Measurements from ENCODE around the gene SPDYE6.
A peak's percentile ranks its signal among the peaks of the same experiment; 100 is the strongest.
"Not testable (repeated sequence)": the region's sequence is repeated elsewhere in the genome, so short reads cannot be mapped to it uniquely, and the experiment has no call there.

Gene SPDYE6

DNA sequence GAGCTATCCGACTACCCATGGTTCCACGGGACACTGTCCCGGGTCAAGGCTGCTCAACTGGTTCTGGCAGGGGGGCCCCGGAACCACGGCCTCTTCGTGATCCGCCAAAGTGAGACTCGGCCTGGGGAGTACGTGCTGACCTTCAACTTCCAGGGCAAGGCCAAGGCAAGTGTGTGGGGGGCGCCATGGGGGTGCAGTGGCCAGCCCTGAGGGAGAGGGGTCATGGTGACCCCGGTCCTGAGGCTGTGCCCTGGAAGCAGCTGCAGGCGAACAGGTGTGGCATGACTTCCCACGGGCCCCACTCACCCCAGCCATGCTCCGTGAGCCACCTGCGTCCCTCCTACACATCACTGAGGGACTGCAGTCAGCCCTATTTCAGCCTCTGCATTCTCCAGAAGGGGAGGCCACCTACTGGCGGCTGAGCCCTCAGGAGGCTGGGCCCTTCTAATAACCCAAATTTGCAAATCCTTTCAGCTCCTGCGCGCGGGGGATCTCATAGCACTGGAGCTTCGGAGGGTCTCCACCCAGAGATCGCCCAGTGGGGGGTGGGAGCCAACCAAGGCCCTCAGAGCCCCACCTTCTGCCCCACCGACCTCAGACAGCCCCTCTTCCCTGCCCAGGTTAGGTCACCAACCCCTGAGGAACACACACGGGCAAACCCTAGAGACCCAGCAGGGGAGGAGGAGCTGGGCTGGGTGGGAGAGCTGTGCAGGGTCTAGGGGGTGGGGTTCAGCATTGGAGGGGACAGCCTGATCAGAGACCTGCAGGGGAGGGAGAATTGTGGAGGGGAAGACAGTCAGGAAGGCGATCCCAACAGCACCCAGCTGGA is 38.8 kb downstream of the SPDYE6 start:
- DNase-seq (ENCODE audit: low spot score) = no peak

DNA sequence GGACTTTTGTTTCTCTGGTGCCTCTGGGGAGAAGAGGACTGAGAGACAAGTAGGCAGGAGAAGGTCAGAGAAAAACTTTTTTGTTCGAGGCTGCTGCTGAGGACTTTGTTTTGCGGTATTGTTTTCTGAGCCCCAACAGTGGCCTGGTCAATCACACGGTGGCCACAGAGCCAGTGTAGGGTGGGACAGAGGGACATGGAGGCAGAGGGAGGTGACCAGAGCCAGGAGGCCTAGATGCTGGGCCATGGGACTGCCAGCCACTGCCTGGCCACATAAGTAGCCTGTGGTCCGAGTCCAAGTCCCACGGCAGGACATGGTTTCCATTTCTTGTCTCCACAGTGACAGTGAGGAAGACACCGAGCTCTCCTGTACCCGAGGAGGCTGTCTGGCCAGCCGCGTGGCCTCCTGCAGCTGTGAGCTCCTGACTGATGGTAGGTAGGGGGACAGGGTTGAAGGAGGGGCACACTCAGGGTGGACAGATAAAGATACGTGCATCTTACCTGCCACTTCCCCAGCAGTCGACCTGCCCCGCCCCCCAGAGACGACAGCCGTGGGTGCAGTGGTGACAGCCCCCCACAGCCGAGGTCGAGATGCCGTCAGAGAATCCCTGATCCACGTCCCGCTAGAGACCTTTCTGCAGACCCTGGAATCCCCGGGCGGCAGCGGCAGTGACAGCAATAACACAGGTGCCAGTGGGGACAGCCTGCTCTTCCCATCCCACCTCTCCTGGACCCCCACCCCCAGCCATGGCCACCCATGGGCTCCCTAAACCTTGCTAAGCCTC is 42.1 kb downstream of the SPDYE6 start:
- DNase-seq (ENCODE audit: low spot score) = no peak

DNA sequence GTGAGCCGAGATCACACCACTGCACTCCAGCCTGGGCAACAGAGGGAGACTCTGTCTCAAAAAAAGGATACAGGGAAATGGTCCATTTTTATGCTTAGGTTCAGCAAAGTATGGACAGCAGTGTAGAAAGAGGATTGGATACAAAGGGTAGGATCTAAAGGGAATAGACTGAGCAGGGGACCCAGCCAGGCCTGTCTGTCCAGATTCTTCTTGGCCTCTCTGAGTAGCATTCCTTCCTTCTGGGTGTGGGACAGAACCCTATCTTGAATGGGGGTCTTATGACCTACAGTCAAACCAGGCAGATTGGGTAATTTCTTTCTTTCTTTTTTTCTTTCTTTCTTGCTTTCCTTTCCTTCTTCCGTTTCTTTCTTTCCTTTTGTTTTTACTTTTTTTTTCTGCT is 43.9 kb downstream of the SPDYE6 start:
- DNase-seq (ENCODE audit: low spot score) = no peak

DNA sequence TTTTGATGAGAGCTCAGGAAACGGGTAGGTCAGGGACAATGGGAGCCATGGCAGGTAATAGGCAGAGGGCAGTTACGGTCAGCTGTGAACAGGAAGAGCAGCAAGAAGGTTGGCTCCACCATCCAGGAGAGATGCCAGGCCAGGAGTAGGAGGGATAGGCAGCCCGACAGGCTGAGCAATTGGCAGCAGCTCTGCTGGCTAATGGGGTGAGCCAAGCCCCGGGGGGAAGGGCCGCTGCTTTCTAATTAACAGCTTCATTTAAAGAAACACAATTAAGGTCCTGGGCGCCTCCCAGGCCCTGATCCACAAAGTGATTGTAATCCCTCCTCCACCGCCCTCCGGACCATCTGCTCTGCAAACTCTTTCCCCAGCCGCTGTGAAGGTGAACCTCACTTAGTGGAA is 45.8 kb downstream of the SPDYE6 start:
- DNase-seq (ENCODE audit: low spot score) = no peak

DNA sequence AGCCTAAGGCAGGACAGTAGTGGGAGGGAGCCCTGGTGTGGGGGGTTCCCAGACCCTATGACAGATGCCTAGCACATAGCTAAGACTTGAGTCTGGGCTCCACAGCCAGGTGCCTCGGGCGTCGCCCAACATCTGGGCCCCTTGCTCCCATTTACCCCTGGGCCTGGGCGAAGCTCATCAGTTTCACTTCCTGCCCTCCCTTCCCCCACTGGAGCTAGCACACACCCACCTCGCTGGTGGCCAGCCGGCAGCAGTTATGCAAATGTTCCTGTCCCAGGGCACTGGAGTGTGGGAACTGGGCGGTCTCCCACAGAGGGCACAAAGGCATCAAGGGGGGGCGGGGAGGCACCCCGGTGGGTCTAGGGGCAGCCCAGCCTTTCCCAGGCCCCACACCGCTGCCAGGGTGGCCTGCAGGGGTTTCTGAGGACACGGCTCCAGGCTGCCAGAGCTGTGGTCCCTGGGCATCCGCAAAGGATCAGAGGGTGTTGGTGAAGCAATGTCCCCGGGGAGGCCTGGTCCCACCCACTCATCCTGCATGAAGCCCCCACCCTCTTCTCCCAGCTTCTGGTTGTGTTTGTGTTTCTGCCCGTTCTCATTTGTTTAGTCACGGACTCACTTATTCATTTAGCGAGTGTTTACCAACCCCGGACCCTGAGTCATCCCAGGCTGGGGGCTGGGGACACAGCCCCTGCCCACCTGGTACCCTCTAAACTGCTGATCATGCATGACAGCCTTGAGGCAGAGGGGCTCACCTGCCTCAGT is 49.1 kb downstream of the SPDYE6 start:
- DNase-seq (ENCODE audit: low spot score) = peak; percentile 78

DNA sequence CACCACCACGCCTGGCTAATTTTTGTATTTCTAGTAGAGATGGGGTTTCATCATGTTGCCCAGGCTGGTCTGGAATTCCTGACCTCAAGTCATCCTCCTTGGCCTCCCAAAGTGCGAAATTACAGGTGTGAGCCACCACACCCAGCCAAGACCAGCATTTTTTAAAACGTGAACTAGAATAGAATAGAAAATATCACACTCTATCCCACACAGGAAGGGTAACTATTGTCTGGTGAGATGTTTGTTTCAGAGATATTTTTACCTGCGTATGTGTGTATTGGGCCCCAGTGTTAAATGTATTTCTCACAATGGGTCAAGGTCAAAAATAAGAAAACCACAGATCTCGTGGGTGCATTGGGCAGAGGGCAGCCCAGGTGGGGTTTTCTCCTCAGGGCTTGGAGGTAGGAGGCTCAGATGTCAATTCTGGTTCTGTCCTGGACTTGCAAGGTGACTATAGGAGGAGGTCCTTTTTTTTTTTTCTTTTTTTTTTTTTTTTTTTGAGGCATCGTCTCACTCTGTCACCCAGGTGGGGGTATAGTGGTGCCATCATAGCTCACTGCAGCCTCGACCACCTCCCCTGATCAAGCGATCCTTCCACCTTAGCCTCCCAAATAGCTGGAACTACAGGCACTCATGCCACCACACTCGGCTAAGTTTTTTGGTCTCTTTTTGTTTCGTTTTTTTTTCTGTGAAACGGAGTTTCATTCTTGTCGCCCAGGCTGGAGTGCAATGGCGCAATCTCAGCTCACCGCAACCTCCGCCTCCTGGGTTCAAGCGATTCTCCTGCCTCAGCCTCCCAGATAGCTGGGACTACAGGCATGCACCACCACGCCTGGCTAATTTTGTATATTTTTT is 50.6 kb downstream of the SPDYE6 start:
- DNase-seq (ENCODE audit: low spot score) = no peak

DNA sequence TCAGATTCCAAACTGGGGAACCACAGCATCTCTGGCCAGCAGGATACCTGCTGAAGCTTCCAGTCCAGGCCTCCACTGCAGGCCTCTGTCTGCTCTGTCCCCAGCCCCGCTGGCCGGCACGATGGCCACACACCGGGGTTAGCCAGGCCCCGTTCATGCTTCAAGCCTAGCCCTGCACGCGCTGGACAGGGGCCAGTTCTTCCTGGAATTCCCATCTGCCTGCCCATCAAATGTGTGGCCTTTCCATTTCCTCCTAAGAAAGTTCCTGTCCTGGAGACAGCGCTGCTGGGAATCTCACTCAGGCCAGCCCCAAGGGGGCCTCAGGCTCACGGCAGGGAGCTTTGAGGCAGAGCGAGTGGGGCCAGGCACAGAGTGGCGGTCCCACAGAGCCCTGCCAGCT is 51.6 kb downstream of the SPDYE6 start:
- DNase-seq (ENCODE audit: low spot score) = no peak

DNA sequence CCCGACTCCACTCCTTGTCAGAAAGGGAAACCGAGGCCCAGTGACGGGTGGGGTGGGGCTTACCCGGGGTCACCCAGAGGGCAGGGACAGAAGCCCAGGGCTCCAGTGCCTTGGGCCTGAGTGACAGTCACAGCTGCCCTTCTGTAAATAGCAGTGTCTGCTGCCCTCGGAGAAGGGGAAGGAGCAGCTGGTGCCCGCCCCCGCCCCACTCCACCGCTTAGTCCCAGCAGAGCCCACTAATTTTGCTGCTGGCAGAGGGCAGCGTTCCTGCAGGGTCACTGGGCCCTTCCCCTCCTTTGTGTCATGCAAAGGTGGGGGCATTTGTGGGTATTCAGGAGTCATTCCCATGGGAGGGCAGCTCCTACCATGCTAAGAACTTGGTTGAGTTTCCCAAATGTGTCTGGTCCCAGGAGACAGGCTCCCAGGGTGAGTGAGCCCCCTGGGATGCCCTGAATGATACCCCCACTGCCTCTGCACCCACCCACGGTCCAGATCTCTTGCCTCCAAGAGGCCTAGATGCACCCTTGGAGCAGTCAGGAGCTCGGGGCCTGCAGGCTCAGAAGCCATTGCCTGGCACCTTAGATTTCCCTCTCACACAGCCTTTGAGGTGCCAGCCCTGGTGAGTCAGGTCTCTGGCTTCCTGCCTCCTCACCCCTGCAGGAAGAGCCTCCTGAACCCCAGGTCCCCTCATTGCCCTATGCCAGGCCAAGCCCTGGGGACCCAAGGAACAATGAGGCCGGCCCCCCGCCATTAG is 52.4 kb downstream of the SPDYE6 start:
- no peak for DNase-seq (ENCODE audit: low spot score)

DNA sequence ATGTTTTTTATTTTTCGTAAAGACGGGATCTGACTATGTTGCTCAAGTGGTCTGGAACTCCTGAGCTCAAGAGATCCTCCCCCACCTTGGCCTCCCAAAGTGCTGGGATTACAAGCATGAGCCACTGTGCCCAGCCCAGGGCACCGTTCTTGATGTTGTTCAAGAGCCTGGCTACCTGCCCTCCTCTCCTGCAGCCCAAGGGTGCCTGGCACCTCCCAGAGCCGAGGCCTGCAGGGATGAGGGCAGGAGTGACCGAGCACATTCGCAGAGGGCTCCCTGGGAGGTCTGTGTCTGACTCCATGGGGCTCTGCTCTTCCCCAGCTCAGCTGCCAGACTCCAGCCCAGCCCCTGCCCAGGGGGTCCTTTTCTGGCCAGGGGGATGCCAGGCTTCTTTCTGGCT is 54.2 kb downstream of the SPDYE6 start:
- DNase-seq (ENCODE audit: low spot score) = no peak

DNA sequence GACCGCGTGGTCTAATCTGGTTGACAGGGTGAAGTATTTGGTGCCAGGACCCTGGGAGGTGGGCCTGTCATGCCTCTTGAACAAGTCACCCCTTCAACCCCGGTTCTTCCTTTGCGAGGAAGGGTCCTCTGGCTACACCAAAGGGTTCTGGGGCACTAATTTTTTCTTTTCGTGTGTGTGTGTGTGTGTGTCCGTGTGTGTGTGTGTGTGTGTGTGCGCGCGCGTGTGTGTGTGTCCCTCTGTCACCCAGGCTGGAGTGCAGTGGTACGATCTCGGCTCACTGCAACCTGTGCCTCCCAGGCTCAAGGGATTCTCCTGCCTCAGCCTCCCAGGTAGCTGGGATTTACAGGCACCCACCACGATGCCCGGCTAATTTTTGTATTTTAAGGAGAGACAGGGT is 54.9 kb downstream of the SPDYE6 start:
- not testable (repeated sequence) for DNase-seq (ENCODE audit: low spot score)

DNA sequence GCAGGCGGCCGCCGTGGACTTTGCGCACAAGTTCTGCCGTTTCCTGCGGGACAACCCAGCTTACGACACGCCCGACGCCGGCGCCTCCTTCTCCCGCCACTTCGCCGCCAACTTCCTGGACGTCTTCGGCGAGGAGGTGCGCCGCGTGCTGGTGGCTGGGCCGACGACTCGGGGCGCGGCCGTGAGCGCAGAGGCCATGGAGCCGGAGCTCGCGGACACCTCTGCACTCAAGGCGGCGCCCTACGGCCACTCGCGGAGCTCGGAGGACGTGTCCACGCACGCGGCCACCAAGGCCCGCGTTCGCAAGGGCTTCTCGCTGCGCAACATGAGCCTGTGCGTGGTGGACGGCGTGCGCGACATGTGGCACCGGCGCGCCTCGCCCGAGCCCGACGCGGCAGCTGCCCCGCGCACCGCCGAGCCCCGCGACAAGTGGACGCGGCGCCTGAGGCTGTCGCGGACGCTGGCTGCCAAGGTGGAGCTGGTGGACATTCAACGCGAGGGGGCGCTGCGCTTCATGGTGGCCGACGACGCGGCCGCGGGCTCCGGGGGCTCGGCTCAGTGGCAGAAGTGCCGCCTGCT is 55.5 kb downstream of the SPDYE6 start:
- DNase-seq (ENCODE audit: low spot score) = no peak

DNA sequence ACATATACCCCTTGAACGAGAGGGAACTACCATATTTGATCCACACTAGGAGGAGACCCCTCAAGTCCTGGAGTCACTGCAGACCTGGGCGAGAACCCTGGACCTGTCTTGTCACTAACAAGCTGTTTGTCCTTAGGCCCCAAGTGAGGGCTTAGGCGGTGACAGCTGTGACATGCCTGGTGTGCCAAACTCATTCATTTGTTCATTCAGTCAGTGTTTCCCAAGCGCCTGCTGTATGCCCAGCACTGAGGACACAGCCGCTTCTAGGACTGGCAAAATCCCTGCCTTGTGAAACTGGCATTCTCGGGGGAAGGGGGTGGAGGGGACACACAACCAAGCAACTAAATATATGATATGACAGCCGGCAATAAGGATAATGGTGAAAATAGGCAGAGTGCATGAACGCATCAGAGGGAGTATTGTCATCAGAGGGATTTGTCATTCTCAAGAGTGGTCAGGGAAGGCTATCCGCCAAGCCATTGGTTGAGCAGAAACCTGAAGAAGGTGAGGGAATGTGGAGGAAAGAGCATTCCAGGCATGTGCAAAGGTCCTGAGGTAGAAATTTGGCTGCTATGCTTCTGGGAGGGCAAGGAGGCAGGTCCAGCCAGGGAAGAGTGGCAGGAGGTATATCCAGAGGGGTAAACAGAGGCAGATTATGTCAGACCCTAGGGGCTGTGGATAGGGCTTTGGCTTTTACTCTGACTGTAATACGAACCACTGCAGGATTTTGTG is 58.6 kb downstream of the SPDYE6 start:
- no peak for DNase-seq (ENCODE audit: low spot score)

DNA sequence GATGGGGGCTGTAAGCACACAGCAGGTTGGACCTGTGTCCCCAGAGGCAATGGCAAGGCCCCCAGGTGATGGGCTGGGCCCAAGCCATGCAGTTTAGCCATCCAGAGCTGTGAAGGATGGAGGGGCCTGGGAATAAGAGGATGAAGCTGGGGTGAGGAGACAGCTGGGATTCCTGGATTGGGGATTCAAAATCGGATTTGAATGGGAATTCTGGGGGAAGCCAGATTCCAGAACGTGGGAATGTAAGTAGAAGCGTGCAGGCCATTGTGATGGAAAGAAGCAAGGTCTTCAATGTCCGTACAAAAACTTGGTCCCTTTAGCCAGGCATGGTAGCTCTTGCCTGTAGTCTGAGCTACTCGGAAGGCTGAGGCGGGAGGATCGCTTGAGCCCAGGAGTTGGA is 59.7 kb downstream of the SPDYE6 start:
- no peak for DNase-seq (ENCODE audit: low spot score)

DNA sequence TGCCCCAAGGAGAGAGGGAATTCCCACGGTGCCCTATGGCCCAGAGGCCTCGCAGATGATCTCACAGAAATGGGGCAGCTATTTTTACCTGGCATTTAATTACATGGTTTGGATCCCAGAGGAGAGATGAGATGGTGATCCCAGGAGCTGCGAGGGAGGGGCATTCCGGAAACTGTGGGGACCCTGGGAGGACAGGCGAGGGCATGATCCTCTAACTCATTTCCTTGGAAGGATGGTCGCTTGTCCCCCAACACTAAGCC is 60.1 kb downstream of the SPDYE6 start:
- DNase-seq (ENCODE audit: low spot score) = no peak
